Gastroesophageal sphincter (tissue), 3 donors: ENCODE data around the gene GOLGA8O.
"Not testable (repeated sequence)": the region's sequence is repeated elsewhere in the genome, so short reads cannot be mapped to it uniquely, and the experiment has no call there.

Experiments used
- EP300 ChIP-seq: sonication (generic); formaldehyde crosslinking; IDR thresholded peaks from one replicate; pipeline ENCODE4 v1.6.1; 2017; ENCODE audit warnings: antibody characterized with exemption, mild to moderate bottlenecking
- POLR2A ChIP-seq, 2 donors: fragments of 450-650 bp; IDR thresholded peaks; one replicate each; pipeline ENCODE4 v1.6.1; 2017; ENCODE audit warnings: antibody characterized with exemption in 2 of 2, mild to moderate bottlenecking in 2 of 2, moderate library complexity in 1 of 2
- POLR2AphosphoS5 ChIP-seq: sonication (generic); formaldehyde crosslinking; IDR thresholded peaks from one replicate; pipeline ENCODE4 v1.6.1; 2017; ENCODE audit warnings: antibody characterized with exemption
- TF ChIP-seq, protein P1 (sequence below), 4 experiments: fragments of 200-600 bp in 2 of 4; fragments of 450-650 bp in 2 of 4; sonication (generic) in 1 of 4; IDR thresholded peaks; one replicate each; pipeline ENCODE4 v1.5.1; 2017 to 2019; ENCODE audit warnings: antibody characterized with exemption in 4 of 4, mild to moderate bottlenecking in 2 of 4, moderate library complexity in 2 of 4

DNA sequence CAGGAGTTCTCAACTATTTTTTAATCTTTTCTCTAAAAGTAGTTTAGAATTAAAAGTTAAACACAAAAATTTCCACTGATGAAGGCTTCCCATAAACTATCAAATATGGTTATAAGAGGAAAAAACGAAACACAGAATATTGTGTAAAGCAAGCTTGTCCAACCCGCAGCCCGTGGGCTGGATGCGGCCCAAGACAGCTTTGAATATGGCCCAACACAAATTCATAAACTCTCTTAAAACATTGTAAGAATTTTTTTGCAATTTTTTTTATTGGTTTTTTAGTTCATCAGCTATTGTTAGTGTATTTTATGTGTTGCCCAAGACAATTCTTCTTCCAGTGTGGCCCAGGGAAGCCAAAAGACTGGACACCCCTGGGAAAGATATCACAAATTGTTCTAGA is 28.9 kb downstream of the GOLGA8O start:
- TF ChIP-seq, protein P1, sequence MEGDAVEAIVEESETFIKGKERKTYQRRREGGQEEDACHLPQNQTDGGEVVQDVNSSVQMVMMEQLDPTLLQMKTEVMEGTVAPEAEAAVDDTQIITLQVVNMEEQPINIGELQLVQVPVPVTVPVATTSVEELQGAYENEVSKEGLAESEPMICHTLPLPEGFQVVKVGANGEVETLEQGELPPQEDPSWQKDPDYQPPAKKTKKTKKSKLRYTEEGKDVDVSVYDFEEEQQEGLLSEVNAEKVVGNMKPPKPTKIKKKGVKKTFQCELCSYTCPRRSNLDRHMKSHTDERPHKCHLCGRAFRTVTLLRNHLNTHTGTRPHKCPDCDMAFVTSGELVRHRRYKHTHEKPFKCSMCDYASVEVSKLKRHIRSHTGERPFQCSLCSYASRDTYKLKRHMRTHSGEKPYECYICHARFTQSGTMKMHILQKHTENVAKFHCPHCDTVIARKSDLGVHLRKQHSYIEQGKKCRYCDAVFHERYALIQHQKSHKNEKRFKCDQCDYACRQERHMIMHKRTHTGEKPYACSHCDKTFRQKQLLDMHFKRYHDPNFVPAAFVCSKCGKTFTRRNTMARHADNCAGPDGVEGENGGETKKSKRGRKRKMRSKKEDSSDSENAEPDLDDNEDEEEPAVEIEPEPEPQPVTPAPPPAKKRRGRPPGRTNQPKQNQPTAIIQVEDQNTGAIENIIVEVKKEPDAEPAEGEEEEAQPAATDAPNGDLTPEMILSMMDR (IDR thresholded peaks at IDR 0.05) = not testable (repeated sequence)
- not testable (repeated sequence) for TF ChIP-seq POLR2A (IDR thresholded peaks at IDR 0.05); POLR2AphosphoS5; EP300
